ENCODE data around the gene NCKAP5.
"Not testable (repeated sequence)": the region's sequence is repeated elsewhere in the genome, so short reads cannot be mapped to it uniquely, and the experiment has no call there.

GRCh38 chr2:133519677-133520076 is 48.6 kb downstream of the NCKAP5 start:
- TF ChIP-seq POLR2AphosphoS5 (IDR thresholded peaks at IDR 0.05; ENCODE audit: low read depth); CTCF (IDR thresholded peaks at IDR 0.05; ENCODE audit: insufficient read depth, low read length); REST (IDR thresholded peaks at IDR 0.05; ENCODE audit: insufficient replicate concordance, low read depth): not testable (repeated sequence)

Data from HL-60 (cell line).